GM21447 (cell line): ENCODE results near the gene ZBTB7C.

Experiments
- ATAC-seq: cut with Tn5 transposase; IDR thresholded peaks from one replicate; pipeline ENCODE4 v1.9.1; 2021; ENCODE audit not compliant: unreplicated experiment

ZBTB7C gene

GRCh38 chr18:48007955-48008701 is 401.1 kb downstream of the ZBTB7C start:
- ATAC-seq = no peak

- no peak for ATAC-seq
Measured at GRCh38 chr18:48007381-48007780, 401.8 kb downstream of the ZBTB7C start.

DNA sequence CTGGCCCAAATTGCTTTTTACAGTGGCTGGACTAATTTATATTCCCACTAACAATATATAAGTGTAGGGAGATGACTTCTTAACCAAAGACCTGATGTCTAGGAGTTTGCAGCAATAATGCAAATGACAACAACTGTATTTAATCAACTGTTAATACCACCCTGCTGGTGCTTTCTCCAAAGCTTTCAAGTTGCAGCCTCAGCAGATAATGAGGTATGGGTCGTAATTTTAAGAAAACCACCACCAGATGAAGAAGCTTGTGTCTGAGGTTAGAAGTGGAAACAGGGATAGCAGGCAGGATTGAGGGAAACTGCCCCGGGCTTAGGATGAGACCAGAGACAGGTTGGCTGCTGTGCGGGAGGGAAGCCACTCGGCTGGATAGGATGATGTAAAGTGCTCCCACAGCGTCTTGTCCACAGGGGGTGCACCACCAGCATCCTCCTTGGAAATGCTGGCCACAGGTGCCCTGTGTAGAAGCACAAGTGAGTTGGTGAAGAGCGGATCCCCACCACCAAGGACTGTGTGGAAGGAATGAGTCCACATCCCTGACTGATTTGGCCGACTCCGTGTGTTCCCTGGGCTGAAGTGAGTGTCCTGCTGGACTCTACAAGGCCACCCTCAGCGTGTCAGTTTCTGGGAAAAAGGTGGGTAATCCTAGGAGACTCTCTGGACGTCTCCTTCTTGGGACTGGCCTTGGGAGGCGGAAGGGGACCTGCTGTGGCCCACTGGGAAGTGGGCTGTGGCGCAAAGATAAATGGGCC is 402.6 kb downstream of the ZBTB7C start:
- ATAC-seq = no peak

DNA sequence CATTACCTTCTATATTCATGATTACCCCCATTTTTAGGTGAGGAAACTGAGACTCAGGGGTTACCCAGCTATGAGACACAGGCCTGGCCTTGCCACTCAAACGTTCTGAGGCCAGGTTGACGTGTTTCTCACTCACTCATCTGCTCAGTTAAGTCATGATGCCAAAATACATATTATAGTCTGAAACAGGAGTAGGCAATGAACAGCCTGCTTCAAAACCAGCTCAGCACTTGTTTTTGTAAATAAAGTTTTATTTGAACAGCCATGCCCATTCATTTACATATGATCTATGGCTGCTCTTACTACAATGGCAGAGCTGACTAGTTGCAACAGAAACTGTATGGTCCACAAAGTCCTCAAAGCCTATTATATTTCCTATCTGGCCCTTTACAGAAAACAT is 404.6 kb downstream of the ZBTB7C start:
- ATAC-seq = no peak

- ATAC-seq = no peak
Measured at GRCh38 chr18:48003426-48004349, 405.5 kb downstream of the ZBTB7C start.

DNA sequence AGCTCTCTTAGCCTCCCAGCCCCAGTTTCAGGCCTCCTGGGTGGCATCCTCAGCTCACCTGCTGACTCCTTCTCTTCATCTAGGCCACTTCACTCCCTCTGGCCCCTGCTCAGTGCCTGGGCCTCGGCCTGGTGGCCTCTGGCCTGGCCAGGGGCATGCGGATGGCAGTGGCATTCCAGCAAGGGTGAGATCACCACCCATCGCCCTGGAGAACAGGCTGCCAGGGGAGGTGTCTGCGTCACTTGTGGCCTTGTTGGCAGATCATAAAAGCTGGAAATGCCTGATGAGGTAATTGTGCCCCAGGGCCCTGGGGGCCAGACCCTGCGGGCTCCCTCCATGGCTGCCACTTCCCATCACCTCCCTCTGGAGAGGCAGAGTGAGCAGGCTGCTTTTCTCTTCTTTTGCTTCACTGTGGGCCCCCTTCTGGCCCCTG is 406.2 kb downstream of the ZBTB7C start:
- no peak for ATAC-seq

GRCh38 chr18:48000701-48001100 is 408.5 kb downstream of the ZBTB7C start:
- no peak for ATAC-seq

DNA sequence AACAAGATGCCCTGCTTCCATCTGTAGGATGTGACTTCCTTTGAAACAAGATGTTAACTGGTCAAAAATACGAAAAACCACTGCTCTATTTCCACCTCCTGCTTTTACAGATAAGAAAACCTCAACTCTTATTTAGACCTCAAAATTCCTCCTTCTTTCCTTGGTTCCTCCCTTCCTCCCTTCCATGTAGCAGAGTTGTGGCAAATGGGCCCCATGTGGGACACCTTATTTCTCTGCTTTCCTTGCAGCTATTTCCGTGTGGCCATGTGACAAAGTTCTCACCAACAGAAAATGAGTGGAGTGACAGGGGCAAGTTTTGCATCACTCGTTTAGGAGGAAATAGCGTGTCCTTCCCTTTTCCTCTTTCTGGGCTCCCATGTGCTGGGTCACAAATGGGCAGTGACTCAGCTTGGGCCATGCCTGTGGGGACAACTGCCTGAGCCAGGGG is 409.4 kb downstream of the ZBTB7C start:
- no peak for ATAC-seq

GRCh38 chr18:47997338-47997780 is 411.8 kb downstream of the ZBTB7C start:
- no peak for ATAC-seq

GRCh38 chr18:47996091-47996541 is 413.1 kb downstream of the ZBTB7C start:
- no peak for ATAC-seq

DNA sequence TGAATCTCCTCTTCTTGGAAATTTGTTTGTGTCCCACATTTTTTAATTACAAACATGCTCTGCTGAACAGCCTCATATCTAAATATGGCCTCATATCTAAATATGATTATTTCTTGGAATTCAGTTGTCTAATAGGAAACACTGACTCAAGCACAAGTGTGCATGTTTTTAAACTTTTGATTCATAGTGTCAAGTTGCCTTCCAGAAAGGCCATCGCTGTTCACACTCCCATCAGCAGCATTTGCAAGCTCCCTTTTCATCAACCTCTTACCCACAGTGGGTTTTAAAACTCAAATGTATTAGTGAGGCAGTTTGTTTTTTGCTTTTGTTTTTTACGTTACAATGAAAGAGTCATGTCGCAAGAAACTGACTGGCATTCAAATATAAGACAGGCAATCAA is 413.5 kb downstream of the ZBTB7C start:
- ATAC-seq = no peak

- no peak for ATAC-seq
Measured at GRCh38 chr18:47993409-47993808, 415.8 kb downstream of the ZBTB7C start.

DNA sequence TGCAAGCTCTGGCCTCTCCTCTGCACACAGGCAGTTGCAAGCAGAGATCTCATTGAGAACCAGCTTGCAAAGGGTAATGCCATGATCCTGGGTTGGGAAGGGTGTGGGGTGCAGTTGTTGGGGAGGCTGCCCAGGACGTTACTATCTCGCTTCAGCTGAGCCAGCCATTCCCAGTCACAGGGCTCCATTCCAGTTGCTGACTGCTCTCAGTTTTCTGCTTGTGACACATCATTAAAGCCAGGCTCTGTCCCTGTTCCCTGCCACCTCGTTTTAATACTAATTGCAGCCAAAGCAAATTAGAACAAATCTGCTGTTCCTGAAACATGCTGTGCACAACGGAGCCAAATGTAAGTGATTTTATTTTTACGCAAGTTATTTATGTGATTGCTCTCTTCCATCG is 416.2 kb downstream of the ZBTB7C start:
- ATAC-seq = no peak

GRCh38 chr18:47992266-47992665 is 416.9 kb downstream of the ZBTB7C start:
- ATAC-seq = no peak

- ATAC-seq = no peak
Measured at GRCh38 chr18:47990981-47991380, 418.2 kb downstream of the ZBTB7C start.

GRCh38 chr18:47987388-47987699 is 421.8 kb downstream of the ZBTB7C start:
- no peak for ATAC-seq

- ATAC-seq = no peak
Measured at GRCh38 chr18:47986620-47987387, 422.4 kb downstream of the ZBTB7C start.

- no peak for ATAC-seq
Measured at GRCh38 chr18:47985866-47986265, 423.3 kb downstream of the ZBTB7C start.

DNA sequence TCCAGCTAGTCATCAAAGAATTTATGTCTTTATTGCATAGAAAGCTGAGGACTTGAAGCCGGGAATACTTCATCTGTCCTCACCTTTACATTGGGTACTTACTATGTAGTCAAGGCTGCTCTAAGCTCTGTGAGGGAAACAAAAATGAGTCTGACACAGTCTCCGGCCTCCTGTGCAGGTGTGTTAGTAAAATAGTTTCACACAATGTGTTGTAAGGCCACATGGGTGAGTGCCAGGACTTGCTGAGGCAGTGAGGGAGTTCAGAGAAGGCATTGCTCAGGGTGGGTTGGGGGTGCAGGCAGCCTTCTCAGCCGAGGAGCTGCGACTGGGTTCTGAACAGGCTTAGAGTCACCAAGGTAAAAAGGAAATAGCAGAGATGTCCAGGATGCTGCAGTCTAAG is 424.2 kb downstream of the ZBTB7C start:
- no peak for ATAC-seq

DNA sequence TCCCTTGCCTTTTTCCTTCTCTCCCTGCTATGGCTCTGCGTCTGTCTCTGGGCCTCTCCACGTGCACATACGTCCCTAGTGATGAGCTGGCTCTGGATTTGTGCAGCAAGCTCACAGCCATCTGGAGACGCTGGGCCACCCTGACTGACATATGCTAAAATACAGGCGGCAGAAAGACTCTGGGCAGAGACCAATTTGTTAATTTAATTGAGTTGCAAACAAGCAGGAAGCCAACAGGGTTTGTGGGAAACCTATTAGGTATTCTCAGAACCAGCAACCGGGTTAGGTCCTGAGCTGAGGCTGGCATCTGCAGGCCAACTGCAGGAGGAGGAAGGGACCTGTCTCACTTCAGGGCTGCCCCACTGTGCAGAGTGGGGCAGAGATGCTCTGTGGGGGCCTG is 425.2 kb downstream of the ZBTB7C start:
- no peak for ATAC-seq

GRCh38 chr18:47983055-47983454 is 426.1 kb downstream of the ZBTB7C start:
- ATAC-seq = no peak
